Urothelium cell line (cell line): ENCODE data around the gene SNAPC3.
"Not testable (repeated sequence)": the region's sequence is repeated elsewhere in the genome, so short reads cannot be mapped to it uniquely, and the experiment has no call there.

Source experiments
- DNase-seq: peaks from one replicate; pipeline ENCODE4 v3.0.0; 2011; ENCODE audit warnings: low spot score, mixed read lengths
- FAIRE-seq: peaks from 2 replicates; lab custom pipeline; 2011; peaks lifted over from hg19 to GRCh38; lab: Jason Lieb, UNC

SNAPC3 gene

DNA sequence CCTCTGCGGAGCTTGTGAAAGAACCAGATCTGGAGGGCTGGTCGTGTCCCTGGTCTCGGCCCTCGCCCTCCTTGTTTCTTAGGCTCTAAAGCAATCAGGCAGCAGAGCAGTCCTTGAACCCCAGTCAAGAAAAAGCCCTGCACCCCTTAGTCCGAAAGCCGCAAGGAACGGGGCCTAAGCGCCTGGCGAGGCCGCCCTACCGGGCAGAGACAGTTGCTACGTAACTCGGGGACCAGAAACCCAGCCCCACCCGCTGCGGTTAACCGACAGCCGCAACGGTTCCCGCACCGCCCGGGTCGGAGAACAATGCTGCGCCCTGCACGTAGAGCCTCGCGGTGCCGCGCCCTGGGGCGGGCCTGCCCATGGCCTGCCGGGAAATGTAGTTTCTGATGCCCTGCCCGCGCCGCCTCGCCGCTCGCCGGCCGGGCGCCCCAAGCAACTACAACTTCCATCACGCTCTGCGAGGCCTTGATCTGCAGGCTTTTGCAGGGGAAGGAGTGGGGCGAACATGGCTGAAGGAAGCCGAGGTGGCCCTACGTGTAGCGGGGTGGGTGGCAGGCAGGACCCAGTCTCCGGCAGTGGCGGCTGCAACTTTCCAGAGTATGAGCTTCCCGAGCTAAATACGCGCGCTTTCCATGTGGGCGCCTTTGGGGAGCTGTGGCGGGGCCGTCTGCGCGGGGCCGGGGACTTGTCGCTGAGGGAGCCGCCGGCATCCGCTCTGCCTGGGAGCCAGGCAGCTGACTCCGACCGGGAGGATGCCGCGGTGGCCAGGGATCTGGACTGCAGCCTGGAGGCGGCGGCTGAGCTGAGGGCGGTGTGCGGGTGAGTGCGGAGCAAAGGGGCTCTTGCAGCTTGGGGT, at the start of gene SNAPC3:
SNAPC3 (plus strand) TSS at position 505 of the 859 bp plus-strand sequence; CDS start at position 509, 4 bp downstream.
- FAIRE-seq: no peak
- peak; percentile 91 for DNase-seq

- no peak for DNase-seq
Observed at GRCh38 chr9:15373881-15374280, 48.8 kb upstream of the SNAPC3 start.

DNA sequence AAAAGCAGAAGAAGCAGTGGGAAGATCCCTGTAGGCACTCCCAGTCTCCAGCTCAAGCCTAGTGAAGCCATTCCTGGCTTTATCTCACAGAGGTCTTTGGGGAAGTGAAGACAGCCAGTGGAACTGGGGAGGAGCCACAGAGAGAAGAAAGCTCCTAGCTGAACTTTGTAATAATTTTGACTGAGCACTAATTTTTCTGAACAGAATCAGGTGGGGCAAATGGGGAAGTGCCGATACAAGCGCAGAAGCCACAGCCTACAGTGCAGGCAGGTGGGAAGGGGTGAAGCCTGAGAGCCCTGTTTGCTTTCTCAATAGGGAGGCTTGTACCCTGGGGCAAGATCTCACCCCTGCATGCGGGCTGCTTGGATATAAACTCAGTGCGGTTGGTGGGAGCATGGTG, 48.4 kb upstream of the SNAPC3 start:
- no peak for DNase-seq
- FAIRE-seq: no peak

More at GRCh38 chr9:15373881-15374280, 48.8 kb upstream of the SNAPC3 start:
- no peak for FAIRE-seq

DNA sequence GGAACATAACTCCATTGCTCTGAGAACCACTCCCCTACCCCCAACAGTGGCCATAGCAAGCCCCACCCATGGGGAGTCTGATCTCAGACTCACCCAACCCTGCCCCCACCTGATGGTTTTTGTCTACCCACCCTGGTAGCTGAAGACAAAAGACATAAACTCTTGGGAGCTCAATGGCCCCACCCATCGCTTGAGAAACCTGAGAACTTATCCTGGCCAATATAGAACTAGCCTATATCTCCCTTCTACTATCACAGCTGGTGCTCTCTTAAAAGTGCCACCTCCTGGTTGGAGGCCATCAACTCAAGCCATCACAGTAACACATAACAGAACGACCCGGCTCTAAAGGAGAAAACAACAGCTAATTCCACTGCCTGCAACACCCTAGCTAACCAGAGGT, 47.9 kb upstream of the SNAPC3 start:
- DNase-seq: no peak
- FAIRE-seq: no peak

DNA sequence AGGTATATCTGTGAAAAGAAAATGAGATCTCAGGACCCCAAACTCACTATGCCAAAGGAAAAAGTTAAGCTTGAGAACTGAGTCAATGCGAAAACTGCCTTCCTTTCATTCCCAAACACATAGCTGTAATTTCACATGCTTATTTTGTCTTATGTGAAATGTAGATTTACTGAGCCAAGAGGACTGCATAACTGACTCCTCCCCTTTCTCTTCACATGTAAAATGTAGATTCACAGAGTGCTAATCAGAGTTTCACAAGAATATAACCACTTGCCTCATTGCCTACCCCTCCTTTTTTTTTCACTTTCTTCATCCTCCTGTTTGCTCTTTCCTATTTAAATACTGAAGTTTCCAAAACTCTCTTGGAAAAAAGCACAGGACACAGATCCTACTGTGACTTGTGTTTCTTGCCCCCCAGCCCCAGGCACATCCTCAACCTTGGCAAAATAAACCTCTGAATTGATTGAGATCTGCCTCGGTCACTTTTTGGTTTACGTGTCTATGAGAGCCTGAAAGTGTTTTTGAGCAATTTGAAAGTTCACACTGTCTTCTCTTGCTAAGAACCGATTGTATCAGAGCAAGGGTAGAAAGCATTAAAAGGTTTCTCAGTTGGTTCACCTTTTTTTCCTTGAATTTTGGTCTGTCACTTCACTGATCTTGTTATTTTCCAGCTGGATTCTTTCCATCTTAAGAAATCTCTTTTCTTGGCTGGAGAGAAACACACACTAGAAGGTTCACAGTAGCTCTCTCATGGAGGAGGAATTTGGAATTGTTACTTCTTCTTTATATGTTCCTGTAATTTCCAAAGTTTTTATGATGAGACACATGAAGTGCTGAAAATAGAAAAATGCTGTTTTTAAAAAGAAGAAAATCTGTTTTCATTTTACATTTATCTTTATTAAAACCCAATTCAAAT, 44.8 kb upstream of the SNAPC3 start:
- FAIRE-seq (no peak), DNase-seq (no peak)

GRCh38 chr9:15379317-15379716, 43.4 kb upstream of the SNAPC3 start:
- DNase-seq, FAIRE-seq: not testable (repeated sequence)

- not testable (repeated sequence) for FAIRE-seq
Observed at GRCh38 chr9:15379888-15380287, 42.8 kb upstream of the SNAPC3 start.

GRCh38 chr9:15381491-15381890, 41.2 kb upstream of the SNAPC3 start:
- no peak for FAIRE-seq

More at GRCh38 chr9:15379888-15380287, 42.8 kb upstream of the SNAPC3 start:
- DNase-seq: not testable (repeated sequence)

GRCh38 chr9:15386465-15386864, 36.2 kb upstream of the SNAPC3 start:
- FAIRE-seq: no peak
- DNase-seq: no peak

More at GRCh38 chr9:15381491-15381890, 41.2 kb upstream of the SNAPC3 start:
- no peak for DNase-seq

DNA sequence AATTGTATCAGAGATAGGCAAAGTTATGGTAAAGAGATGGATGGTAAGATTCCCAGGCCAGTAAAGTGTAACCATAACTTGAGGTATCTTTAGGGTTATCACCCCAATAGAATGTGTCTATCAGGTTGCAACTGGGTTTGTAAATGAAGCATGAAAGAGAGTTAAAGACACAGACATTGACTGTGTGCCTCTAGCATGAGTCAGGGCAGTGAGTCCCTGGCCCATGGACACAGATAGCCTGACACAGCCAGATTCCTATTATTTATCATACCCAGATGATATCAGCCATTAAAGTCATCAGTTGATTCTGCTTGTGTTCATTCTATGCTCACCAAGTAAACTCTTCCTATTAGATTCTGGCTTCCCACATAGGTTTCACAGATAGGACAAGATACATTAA, 33.5 kb upstream of the SNAPC3 start:
- no peak for DNase-seq
- no peak for FAIRE-seq

- no peak for FAIRE-seq
- no peak for DNase-seq
Observed at GRCh38 chr9:15389631-15390030, 33.0 kb upstream of the SNAPC3 start.

DNA sequence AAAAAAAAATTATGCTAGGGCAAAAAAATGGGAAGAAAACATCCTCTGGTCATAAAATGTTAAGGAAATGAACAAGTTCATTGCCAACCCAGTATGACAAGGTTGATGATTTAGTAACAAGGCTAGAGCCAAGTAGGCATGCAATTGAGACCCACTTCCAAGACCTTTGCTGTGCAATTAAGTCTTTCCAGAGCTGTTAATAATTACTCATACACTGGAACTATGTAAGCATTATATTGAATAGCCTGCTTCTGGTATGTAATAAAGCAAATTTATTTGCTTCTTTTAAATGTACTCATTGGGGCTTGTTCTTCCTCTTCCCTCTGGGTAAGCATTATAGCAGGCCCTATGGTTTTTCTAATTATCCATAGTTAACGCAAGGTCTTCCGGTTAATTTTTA, 32.5 kb upstream of the SNAPC3 start:
- DNase-seq: no peak

DNA sequence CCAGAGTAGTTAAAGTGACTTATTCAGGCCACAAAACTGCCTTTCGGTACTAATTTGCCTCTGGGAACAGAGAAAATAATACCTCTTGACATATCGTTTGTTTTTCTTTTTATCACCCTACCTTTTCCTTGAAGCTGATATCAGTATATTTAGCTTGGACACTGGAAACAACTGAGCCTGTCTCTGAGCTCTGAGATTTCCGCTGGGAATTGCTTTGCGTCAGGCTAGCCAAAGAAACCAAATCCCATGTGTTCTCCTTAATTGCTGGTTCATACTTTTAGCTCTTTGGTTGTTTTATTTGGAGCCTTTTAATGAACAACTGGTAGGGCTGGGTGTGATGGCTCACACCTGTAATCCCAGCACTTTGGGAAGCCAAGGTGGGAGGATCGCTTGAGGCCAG, 30.3 kb upstream of the SNAPC3 start:
- FAIRE-seq (no peak), DNase-seq (no peak)

More for the DNA sequence above, 32.5 kb upstream of the SNAPC3 start:
- no peak for FAIRE-seq

DNA sequence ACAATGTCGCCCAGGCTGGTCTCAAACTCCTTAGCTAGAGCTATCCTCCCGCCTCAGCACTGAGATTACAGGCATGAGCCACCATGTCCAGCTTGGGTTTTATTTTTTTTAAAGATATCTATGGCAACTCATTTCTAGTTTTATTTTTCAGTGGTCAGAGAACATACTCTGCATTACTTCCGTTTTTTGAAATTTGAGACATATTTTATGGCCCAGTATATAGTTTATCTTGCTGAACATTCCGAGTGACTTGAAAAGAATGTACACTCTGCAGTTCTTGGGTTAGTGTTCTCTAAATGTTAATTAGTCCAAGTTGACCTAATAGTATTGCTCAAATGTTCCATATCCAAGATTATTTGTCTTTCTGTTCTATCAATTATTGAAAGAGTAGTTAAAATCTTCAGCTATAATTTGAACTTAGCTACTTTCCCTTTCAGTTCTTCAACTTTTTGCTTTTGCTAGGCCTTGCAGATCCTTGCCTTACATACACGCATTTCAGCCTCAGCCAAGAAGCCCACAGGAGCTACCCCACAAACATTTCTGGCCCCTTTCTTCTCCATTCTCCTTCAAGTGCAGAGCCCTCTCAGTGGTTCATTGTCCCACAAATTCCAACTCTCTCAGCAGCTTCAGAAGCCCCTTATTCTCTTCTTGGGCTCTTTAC, 22.3 kb upstream of the SNAPC3 start:
- FAIRE-seq: no peak

DNA sequence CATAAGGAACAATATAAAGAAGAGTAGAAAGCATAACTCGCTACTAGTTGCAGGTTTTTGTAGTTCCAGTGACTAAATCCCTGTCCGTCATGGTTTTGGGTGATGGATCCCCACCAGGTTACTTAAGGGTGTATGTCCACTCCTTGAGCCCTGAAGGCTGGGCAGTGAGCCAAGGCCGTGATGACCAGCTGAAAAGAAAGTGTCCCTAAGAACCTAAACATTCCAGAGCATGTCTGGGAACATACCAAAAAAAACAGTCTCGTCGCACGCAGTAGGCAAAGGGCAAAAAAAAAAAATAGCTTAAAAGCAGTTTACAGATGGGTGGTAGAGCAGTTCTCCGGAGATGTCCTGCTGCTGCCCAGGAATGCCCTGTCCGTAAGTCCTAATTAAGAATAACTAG, 21.4 kb upstream of the SNAPC3 start:
- FAIRE-seq (no peak), DNase-seq (no peak)

More for the DNA sequence above, 22.3 kb upstream of the SNAPC3 start:
- no peak for DNase-seq

- DNase-seq: no peak
- no peak for FAIRE-seq
Observed at GRCh38 chr9:15403155-15403554, 19.5 kb upstream of the SNAPC3 start.

DNA sequence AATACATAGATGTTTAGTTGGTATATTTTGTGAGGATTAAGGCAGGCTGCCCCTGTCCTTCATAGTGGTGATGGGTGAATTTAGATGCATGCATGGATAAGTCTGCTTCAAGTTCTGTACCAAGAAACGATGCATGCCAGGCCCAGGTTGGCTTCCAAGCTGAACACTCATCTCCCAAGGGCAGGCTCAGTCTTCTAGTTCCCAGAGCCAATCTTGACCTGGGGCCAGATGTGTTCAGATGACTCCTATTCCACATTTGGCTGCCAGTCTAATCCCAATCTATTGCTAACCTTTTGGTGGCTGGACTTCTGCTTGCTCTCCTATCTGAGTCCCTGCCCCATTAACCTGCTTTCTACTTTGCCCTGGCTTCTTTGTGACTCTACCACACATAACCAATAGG, 18.5 kb upstream of the SNAPC3 start:
- DNase-seq (no peak), FAIRE-seq (no peak)

- no peak for FAIRE-seq
- no peak for DNase-seq
Observed at GRCh38 chr9:15416880-15417279, 5.8 kb upstream of the SNAPC3 start.

DNA sequence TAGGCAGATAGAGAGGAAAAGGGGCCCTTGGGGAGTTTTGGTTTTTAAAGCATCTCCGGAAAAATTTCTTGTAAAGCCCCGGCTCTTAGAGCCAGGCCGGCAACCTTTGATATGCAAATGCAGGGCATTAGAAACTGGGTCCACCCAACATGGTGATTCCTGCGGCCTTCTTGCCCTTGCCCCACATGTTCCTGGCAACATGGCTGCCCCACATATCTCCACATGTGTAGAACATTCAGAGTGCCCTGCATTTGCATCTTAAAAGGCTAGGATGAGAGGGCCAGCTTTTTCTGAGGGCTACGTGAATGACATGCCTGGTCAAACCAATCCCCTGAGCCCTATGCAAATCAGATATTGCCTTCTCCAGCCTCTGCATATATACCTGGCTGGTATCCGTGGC, 5.0 kb upstream of the SNAPC3 start:
- DNase-seq (no peak), FAIRE-seq (no peak)

DNA sequence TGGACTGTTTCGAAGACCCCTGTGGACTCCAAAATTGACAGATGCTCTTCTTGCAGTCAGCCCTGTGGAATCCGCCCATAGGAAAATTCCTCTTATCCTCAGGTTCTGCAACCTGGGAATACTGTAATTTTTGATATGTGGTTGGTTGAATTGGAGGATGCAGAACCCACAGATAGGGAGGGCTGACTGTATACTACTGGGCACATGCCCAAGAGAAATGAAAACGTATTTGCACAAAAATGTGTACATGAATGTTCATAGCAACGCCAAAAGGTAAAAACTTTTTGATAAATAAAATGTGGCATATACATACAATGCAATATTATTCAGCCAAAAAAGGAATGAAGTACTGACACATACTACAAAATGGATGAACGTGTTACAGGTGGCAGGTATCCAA, 1.9 kb upstream of the SNAPC3 start:
- DNase-seq: no peak
- no peak for FAIRE-seq

DNA sequence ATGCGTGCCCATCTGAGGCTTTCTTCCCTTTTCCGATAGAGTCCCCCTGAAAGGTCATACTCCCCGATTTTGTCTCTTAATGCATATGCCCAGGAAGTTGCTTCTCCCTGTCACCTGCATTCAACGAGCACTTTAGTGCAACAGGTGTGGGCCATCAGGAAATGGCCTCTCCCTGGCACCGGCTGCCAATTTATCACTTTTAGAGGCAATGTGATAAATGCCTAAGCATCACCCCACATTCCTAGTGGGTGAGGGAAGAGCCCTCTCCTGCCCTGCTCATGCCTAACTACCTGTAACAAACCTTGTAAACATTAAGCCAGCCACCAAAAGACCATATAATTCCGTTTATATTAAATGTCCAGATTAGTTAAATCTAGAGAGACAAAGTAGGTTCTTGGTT, 1.1 kb upstream of the SNAPC3 start:
- DNase-seq: no peak
- no peak for FAIRE-seq
